Measurements from ENCODE around the gene ACTL7B. TPM values are rescaled to one million over a fixed set of nuclear protein-coding genes. Genes with fewer than 3 reads are reported as not detected.

The ACTL7B gene
- total RNA-seq, 1 experiment from 2014 or later: not detected

- ChIA-PET CTCF (no interaction called here), POLR2A (no interaction called here)
- Mint-ChIP-seq H3K36me3 (no peaks in the 10 kb centered on the region), H3K27me3 (ENCODE audit: low read depth) (no peaks in the 10 kb centered on the region), H3K4me1 (peaks cover 9% of the 10 kb centered on the region), H3K9me3 (0 out of 2 replicates have a peak, but pooled peaks cover 7% of the 10 kb centered on the region), H3K27ac (no peak overlapping the region), H3K4me3 (no peak overlapping the region)
- DNase-seq (ENCODE audit: low spot score) (no peak), ATAC-seq (peak; percentile 28; the same call in 1 of the 2 replicates)
- no peak for TF ChIP-seq GRHL2 (CRISPR knock-in tag; IDR thresholded peaks at IDR 0.05; ENCODE audit: insufficient replicate concordance, severe bottlenecking)
These were observed 40.6 kb downstream of the ACTL7B start for GRCh38 chr9:108815156-108815555.

GRCh38 chr9:108813951-108814601, 41.7 kb downstream of the ACTL7B start:
- H3K27me3 Mint-ChIP-seq (ENCODE audit: low read depth): no peaks in the 10 kb centered on the region; the same call in 1 of the 2 replicates
- H3K9me3 Mint-ChIP-seq: 0 out of 2 replicates have a peak, but pooled peaks cover 4% of the 10 kb centered on the region
- TF ChIP-seq AR (CRISPR knock-in tag; IDR thresholded peaks at IDR 0.05): no peak
- TF ChIP-seq ZBTB43 (CRISPR knock-in tag; IDR thresholded peaks at IDR 0.05): no peak
- no peak for TF ChIP-seq RELA (CRISPR knock-in tag; IDR thresholded peaks at IDR 0.05; ENCODE audit: borderline replicate concordance)
- ChIA-PET CTCF (interaction anchor here (1.0 kb wide), 1 partner anchor 1349 kb away, joined by 3 read pairs; no protein-coding TSS in a partner anchor), POLR2A (no interaction called here)
- ATAC-seq (peak; percentile 39; the same call in 1 of the 2 replicates), DNase-seq (ENCODE audit: low spot score) (no peak)
- H3K4me3 Mint-ChIP-seq: no peak overlapping the region
- H3K27ac Mint-ChIP-seq: no peak overlapping the region
- H3K4me1 Mint-ChIP-seq: peaks cover 9% of the 10 kb centered on the region
- H3K36me3 Mint-ChIP-seq: no peaks in the 10 kb centered on the region

- DNase-seq (ENCODE audit: low spot score): no peak
- H3K4me3 Mint-ChIP-seq: no peak overlapping the region
- H3K9me3 Mint-ChIP-seq: 0 out of 2 replicates have a peak, but pooled peaks cover 4% of the 10 kb centered on the region
- POLR2A ChIA-PET: interaction anchor here (0.6 kb wide), 1 partner anchor 1515 kb away, joined by 5 read pairs; no protein-coding TSS in a partner anchor
- no peaks in the 10 kb centered on the region for H3K36me3 Mint-ChIP-seq
- no peak overlapping the region for H3K27ac Mint-ChIP-seq
- no peaks in the 10 kb centered on the region; the same call in 1 of the 2 replicates for H3K27me3 Mint-ChIP-seq (ENCODE audit: low read depth)
- CTCF ChIA-PET: no interaction called here
- peaks cover 9% of the 10 kb centered on the region for H3K4me1 Mint-ChIP-seq
- TF ChIP-seq ATF3 (CRISPR knock-in tag; conservative IDR thresholded peaks at IDR 0.05): no peak
- TF ChIP-seq ZNF396 (CRISPR knock-in tag; IDR thresholded peaks at IDR 0.05; ENCODE audit: borderline replicate concordance): no peak
- no peak for TF ChIP-seq ZNF138 (CRISPR knock-in tag; conservative IDR thresholded peaks at IDR 0.05)
- no peak for TF ChIP-seq OVOL2 (CRISPR knock-in tag; IDR thresholded peaks at IDR 0.05; ENCODE audit: borderline replicate concordance)
- TF ChIP-seq IRF2 (CRISPR knock-in tag; IDR thresholded peaks at IDR 0.05; ENCODE audit: borderline replicate concordance, low read depth): no peak
- TF ChIP-seq NFYB (CRISPR knock-in tag; conservative IDR thresholded peaks at IDR 0.05; ENCODE audit: low read depth): no peak
- no peak for TF ChIP-seq MYBL2 (CRISPR knock-in tag; IDR thresholded peaks at IDR 0.05)
- no peak for TF ChIP-seq ZNF425 (CRISPR knock-in tag; conservative IDR thresholded peaks at IDR 0.05)
- no peak for TF ChIP-seq RELA (CRISPR knock-in tag; IDR thresholded peaks at IDR 0.05; ENCODE audit: borderline replicate concordance)
- TF ChIP-seq NR2C2 (CRISPR knock-in tag; IDR thresholded peaks at IDR 0.05): no peak
- TF ChIP-seq ATF1 (CRISPR knock-in tag; IDR thresholded peaks at IDR 0.05): no peak
- ATAC-seq: no peak
These were observed 43.3 kb downstream of the ACTL7B start for GRCh38 chr9:108812396-108813025.
